ENCODE results near the gene SERF2. TPM values are rescaled to one million over a fixed set of nuclear protein-coding genes. Genes with fewer than 3 reads are reported as not detected.

SERF2 gene
- 100 to 1,000 TPM; 468 to 762 (median 572) TPM for polyA plus RNA-seq (ENCODE audit: insufficient read depth in 1 of 5, insufficient read length in 5 of 5, low replicate concordance in 1 of 5)
- long read RNA-seq, donor 1, transcript SERF2-204 (3 exons, 586 nt), result minor isoform, 5 of 1,055 reads
- long read RNA-seq, donor 1, transcript SERF2-207 (2 exons, 582 nt), result minor isoform, 116 of 1,055 reads
- long read RNA-seq, donor 1, transcript SERF2-201 (3 exons, 1,537 nt), result major isoform, 772 of 1,055 reads
- long read RNA-seq, donor 1, transcript SERF2-216 (2 exons, 1,030 nt), result minor isoform, 12 of 1,055 reads
- long read RNA-seq, donor 1, partial matches to known transcripts, result 111 of 1,055 reads
- long read RNA-seq, donor 1, other reads (novel, unspliced or antisense), result 31 of 1,055 reads
- long read RNA-seq, donor 2, transcript SERF2-216 (2 exons, 1,030 nt), result minor isoform, 6 of 567 reads
- long read RNA-seq, donor 2, transcript SERF2-207 (2 exons, 582 nt), result minor isoform, 55 of 567 reads
- long read RNA-seq, donor 2, transcript SERF2-201 (3 exons, 1,537 nt), result major isoform, 474 of 567 reads
- long read RNA-seq, donor 2, partial matches to known transcripts, result 9 of 567 reads
- long read RNA-seq, donor 2, other reads (novel, unspliced or antisense), result 14 of 567 reads
- long read RNA-seq, donor 3, transcript SERF2-207 (2 exons, 582 nt), result minor isoform, 79 of 660 reads
- long read RNA-seq, donor 3, transcript SERF2-205 (3 exons, 690 nt), result minor isoform, 6 of 660 reads
- long read RNA-seq, donor 3, transcript SERF2-216 (2 exons, 1,030 nt), result minor isoform, 15 of 660 reads
- long read RNA-seq, donor 3, transcript SERF2-201 (3 exons, 1,537 nt), result major isoform, 551 of 660 reads
- long read RNA-seq, donor 3, partial matches to known transcripts, result 0 of 660 reads
- long read RNA-seq, donor 3, other reads (novel, unspliced or antisense), result 0 of 660 reads
- long read RNA-seq, donor 4, transcript SERF2-207 (2 exons, 582 nt), result minor isoform, 64 of 384 reads
- long read RNA-seq, donor 4, transcript SERF2-201 (3 exons, 1,537 nt), result major isoform, 313 of 384 reads
- long read RNA-seq, donor 4, partial matches to known transcripts, result 0 of 384 reads
- long read RNA-seq, donor 4, other reads (novel, unspliced or antisense), result 0 of 384 reads
- long read RNA-seq, donor 5, transcript SERF2-207 (2 exons, 582 nt), result minor isoform, 127 of 1,118 reads
- long read RNA-seq, donor 5, transcript SERF2-201 (3 exons, 1,537 nt), result major isoform, 815 of 1,118 reads
- long read RNA-seq, donor 5, transcript SERF2-205 (3 exons, 690 nt), result minor isoform, 5 of 1,118 reads
- long read RNA-seq, donor 5, transcript SERF2-216 (2 exons, 1,030 nt), result minor isoform, 11 of 1,118 reads
- long read RNA-seq, donor 5, partial matches to known transcripts, result 132 of 1,118 reads
- long read RNA-seq, donor 5, other reads (novel, unspliced or antisense), result 21 of 1,118 reads
- long read RNA-seq, donor 6, transcript SERF2-202 (3 exons, 506 nt), result minor isoform, 5 of 844 reads
- long read RNA-seq, donor 6, transcript SERF2-201 (3 exons, 1,537 nt), result major isoform, 719 of 844 reads
- long read RNA-seq, donor 6, transcript SERF2-216 (2 exons, 1,030 nt), result minor isoform, 12 of 844 reads
- long read RNA-seq, donor 6, transcript SERF2-207 (2 exons, 582 nt), result minor isoform, 100 of 844 reads
- long read RNA-seq, donor 6, partial matches to known transcripts, result 0 of 844 reads
- long read RNA-seq, donor 6, other reads (novel, unspliced or antisense), result 0 of 844 reads
- long read RNA-seq, donor 7, transcript SERF2-204 (3 exons, 586 nt), result minor isoform, 9 of 581 reads
- long read RNA-seq, donor 7, transcript SERF2-201 (3 exons, 1,537 nt), result major isoform, 490 of 581 reads
- long read RNA-seq, donor 7, transcript SERF2-216 (2 exons, 1,030 nt), result minor isoform, 11 of 581 reads
- long read RNA-seq, donor 7, transcript SERF2-207 (2 exons, 582 nt), result minor isoform, 68 of 581 reads
- long read RNA-seq, donor 7, partial matches to known transcripts, result 0 of 581 reads
- long read RNA-seq, donor 7, other reads (novel, unspliced or antisense), result 0 of 581 reads
- long read RNA-seq, donor 8, transcript SERF2-201 (3 exons, 1,537 nt), result major isoform, 224 of 282 reads
- long read RNA-seq, donor 8, transcript SERF2-207 (2 exons, 582 nt), result minor isoform, 44 of 282 reads
- long read RNA-seq, donor 8, transcript SERF2-216 (2 exons, 1,030 nt), result minor isoform, 9 of 282 reads
- long read RNA-seq, donor 8, partial matches to known transcripts, result 0 of 282 reads
- long read RNA-seq, donor 8, other reads (novel, unspliced or antisense), result 0 of 282 reads

- peak; percentile 100 for DNase-seq
Measured at GRCh38 chr15:43791993-43792760, at the start of gene SERF2. Gene SERF2 (plus strand): TSS chr15:43792320. CDS start chr15:43792377, 57 bp downstream.

- peak; percentile 94 for DNase-seq
Measured at GRCh38 chr15:43746245-43746902, 45.7 kb upstream of the SERF2 start, which contains the start of gene PDIA3. Gene PDIA3 (plus strand): TSS chr15:43746438. CDS start chr15:43746540, 102 bp downstream.

DNA sequence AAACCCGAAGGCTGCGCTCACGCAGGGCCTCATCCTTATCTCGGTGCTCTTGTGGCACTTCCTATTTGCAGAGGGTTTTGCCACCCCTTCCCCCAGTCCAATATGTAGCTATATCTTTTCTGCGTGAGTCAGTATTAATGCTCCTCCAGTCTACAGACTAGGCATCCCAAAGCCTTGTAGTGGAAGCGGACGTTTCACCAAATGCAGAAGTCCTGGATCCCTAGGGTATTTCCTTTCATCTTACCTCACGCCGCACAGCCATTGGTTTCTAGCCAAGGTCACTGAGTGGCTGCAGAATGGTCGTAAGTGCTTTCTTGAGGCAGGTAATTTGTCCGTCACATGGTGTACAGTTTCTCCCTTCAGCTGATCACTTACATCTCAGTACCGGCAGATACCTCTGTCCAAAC, 45.2 kb upstream of the SERF2 start:
- DNase-seq, result peak; percentile 25

DNA sequence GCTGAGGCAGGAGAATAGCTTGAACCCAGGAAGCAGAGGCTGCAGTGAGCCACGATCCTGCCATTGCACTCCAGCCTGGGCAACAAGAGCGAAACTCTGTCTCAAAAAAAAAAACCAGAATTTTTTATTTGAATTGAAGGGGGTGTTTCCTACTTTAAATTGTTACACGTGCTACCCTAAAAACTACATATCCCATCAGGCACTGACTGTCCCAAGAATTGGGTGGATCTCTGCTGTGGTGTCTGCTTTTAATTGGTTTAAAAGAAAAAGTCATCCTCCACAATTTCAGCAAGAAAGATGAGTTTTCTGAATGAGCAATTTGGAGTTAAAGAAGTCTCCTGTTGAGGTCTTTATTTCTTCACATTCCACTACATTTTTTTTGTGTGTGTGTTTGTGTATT, 43.7 kb upstream of the SERF2 start:
- no peak for DNase-seq

DNA sequence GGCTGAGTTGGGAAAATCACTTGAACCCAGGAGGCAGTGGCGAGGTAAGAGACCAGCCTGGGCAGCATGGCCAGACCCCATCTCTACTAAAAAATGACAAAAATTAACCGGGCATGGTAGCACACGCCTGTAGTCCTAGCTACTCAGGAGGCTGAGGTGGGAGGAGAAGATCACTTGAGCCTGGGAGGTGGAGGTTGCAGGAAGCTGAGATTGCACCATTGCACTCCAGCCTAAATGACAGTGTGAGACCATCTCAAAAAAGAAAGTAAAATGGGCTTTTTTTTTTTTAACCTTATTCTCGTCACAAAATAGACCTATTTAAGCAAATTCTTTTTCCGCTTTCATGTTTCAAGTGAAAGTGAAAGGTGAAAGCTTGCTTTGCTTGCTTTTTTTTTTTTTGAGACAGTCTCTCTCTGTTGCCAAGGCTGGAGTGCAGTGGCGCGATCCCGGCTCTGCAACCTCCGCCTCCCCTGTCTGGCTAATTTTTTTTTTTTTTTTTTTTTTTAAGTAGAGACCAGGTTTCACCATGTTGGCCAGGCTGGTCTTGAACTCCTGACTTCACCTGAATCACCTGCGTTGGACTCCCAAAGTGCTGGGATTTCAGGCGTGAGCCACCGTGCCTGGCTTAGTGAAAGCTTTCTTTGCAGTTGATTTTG, 42.3 kb upstream of the SERF2 start:
- no peak for DNase-seq

DNA sequence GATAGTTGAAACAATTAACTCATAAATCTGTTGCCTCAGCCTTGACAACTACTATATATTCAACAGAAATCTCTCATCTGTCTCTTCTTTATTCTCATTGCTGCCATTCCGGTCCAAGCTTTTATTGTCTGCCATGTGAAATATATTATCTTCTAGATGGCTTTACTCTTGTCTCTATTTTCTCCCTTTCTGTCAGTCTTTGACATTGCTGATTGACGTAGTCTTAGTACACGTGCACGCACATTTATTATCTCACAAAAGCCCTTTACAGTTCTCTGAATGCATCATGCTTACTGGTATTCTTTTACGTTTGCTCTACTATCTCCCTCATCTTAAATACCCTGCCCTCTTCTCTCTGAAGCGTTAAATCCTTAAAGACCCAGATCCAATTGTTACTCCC, 40.2 kb upstream of the SERF2 start:
- no peak for DNase-seq

DNA sequence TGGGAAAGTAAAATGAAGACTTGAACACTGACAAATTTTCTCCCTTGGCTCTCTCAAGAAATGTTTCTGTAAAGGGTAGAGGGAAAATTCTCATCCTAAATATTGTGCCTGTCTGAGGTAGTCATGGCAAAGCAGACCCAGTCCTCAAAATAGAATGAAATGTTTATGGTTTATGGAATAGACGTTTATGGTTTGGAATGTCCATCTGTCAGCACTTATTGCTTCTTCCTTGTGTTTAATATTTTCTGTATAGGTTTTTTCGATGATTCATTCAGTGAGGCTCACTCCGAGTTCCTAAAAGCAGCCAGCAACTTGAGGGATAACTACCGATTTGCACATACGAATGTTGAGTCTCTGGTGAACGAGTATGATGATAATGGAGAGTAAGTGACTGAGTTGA, 29.3 kb upstream of the SERF2 start:
- no peak for DNase-seq

GRCh38 chr15:43763819-43764446, 28.2 kb upstream of the SERF2 start:
- DNase-seq, result no peak

DNA sequence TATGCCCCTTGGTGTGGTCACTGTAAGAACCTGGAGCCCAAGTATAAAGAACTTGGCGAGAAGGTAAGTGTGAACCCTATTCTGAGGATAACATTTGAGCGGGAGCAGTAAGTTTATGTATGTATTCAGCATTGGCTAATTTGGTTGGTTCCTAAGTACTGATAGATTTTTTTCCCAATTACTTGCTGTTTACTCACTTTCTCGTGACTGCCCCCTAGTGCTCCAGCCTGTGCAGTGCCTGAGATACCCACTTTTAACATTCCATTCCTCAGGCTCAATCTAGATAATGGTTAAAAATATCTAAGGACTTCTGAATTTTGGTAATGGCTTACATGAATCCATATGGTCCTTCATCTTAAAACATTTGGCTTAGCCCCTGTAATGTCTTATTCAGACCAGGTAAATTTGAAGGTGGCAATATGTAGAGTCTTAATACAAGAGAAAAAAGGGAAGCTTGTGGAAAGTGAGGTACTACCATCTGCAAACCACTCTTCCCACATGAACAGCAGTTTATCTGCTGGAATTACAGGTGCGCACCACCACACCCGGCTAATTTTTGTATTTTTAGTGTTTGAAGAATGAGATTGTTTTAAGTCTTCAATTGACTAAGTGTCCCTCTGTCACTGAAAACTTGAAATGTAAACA, 22.4 kb upstream of the SERF2 start:
- peak in 1 of 2 donors; percentile 34 for DNase-seq

DNA sequence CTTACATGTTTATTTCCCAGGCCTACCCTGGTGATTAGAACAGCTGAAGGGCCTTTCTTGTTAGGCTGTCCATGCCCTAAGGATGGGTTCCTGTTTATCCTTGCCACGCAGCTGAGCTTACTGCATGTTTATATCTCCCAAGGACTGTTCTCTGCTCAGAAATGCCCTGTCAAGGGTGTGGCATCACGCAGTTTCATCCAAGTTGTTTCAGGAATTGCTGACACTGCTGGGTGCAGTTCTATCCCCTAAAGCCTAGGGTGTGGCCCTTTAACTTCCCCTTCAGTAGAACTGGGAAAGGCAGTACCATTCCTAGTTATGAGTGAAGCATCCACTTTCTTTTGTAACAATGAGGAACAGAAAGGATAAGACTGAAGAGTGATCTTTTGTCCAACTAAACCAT, 20.3 kb upstream of the SERF2 start:
- no peak for DNase-seq

- DNase-seq, result no peak
Measured at GRCh38 chr15:43772624-43773023, 19.5 kb upstream of the SERF2 start.

- DNase-seq, result no peak
Measured at GRCh38 chr15:43774062-43774461, 18.1 kb upstream of the SERF2 start.

- DNase-seq, result no peak
Measured at GRCh38 chr15:43775411-43775965, 16.6 kb upstream of the SERF2 start.

GRCh38 chr15:43776101-43776717, 15.9 kb upstream of the SERF2 start:
- DNase-seq, result no peak

- peak in 1 of 2 donors; percentile 65 for DNase-seq
Measured at GRCh38 chr15:43776718-43777266, 15.3 kb upstream of the SERF2 start, which contains the start of gene ELL3. Gene ELL3 (minus strand): TSS chr15:43776966. CDS start chr15:43776901, 65 bp downstream.
